HG02852 (cell line): ENCODE measurements around the gene ACO1.

Experiments used
- ATAC-seq: cut with Tn5 transposase; IDR thresholded peaks from one replicate; pipeline ENCODE4 v1.9.1; 2021; ENCODE audit warnings: mild to moderate bottlenecking, moderate library complexity; ENCODE audit not compliant: unreplicated experiment

ACO1 gene

GRCh38 chr9:32382565-32383320 lies 1.7 kb upstream of the ACO1 start:
- no peak for ATAC-seq

GRCh38 chr9:32384002-32384363 lies 460 bp upstream of the ACO1 start:
- no peak for ATAC-seq

- no peak for ATAC-seq
Observed at GRCh38 chr9:32385152-32385884, 875 bp downstream of the ACO1 start.

- ATAC-seq = no peak
Observed at GRCh38 chr9:32385885-32386283, 1.4 kb downstream of the ACO1 start.

GRCh38 chr9:32387256-32387655 lies 2.8 kb downstream of the ACO1 start:
- ATAC-seq = no peak

- no peak for ATAC-seq
Observed at GRCh38 chr9:32389365-32389764, 4.9 kb downstream of the ACO1 start.

GRCh38 chr9:32393911-32394310 lies 9.5 kb downstream of the ACO1 start:
- ATAC-seq = no peak

GRCh38 chr9:32394381-32395049 lies 10.1 kb downstream of the ACO1 start:
- ATAC-seq = no peak

GRCh38 chr9:32395510-32396216 lies 11.2 kb downstream of the ACO1 start:
- ATAC-seq = no peak

GRCh38 chr9:32398207-32398606 lies 13.8 kb downstream of the ACO1 start:
- no peak for ATAC-seq

- no peak for ATAC-seq
Observed at GRCh38 chr9:32399110-32399815, 14.8 kb downstream of the ACO1 start.

GRCh38 chr9:32401488-32401887 lies 17.0 kb downstream of the ACO1 start:
- ATAC-seq = no peak

GRCh38 chr9:32403567-32404260 lies 19.3 kb downstream of the ACO1 start:
- ATAC-seq = no peak

- no peak for ATAC-seq
Observed at GRCh38 chr9:32404402-32404801, 20.0 kb downstream of the ACO1 start.

GRCh38 chr9:32404856-32405255 lies 20.4 kb downstream of the ACO1 start:
- ATAC-seq = no peak

- no peak for ATAC-seq
Observed at GRCh38 chr9:32405506-32405905, 21.1 kb downstream of the ACO1 start.

- no peak for ATAC-seq
Observed at GRCh38 chr9:32406046-32406445, 21.6 kb downstream of the ACO1 start.

GRCh38 chr9:32411753-32412152 lies 27.3 kb downstream of the ACO1 start:
- ATAC-seq = no peak

GRCh38 chr9:32412440-32412839 lies 28.0 kb downstream of the ACO1 start:
- ATAC-seq = no peak

GRCh38 chr9:32413424-32413823 lies 29.0 kb downstream of the ACO1 start:
- ATAC-seq = no peak
